Measurements from ENCODE around the gene DSE.
"Not testable (repeated sequence)": the region's sequence is repeated elsewhere in the genome, so short reads cannot be mapped to it uniquely, and the experiment has no call there.

Gene DSE

GRCh38 chr6:116340625-116341024 is 30.1 kb upstream of the DSE start:
- H3K27me3 ChIP-seq (replicated peaks in 2 of 5; ENCODE audit: control insufficient read depth in 4 of 5, insufficient read depth in 5 of 5, low read length in 4 of 5); H3K4me1 ChIP-seq (ENCODE audit: control extremely low read depth in 1 of 4, control insufficient read depth in 4 of 4, insufficient read depth in 4 of 4, low read length in 3 of 4); DNase-seq; H3K9me3 ChIP-seq (ENCODE audit: control extremely low read depth in 1 of 5, control insufficient read depth in 4 of 5, insufficient read depth in 2 of 5, low read depth in 1 of 5, low read length in 4 of 5); H3K36me3 ChIP-seq (ENCODE audit: control insufficient read depth in 4 of 4, insufficient read depth in 4 of 4, low read length in 3 of 4); H3K4me3 ChIP-seq (ENCODE audit: control insufficient read depth in 1 of 7, extremely low read depth in 1 of 7, insufficient read depth in 4 of 7, low read depth in 2 of 7, low read length in 6 of 7); CTCF ChIA-PET; H3K27ac ChIP-seq (ENCODE audit: insufficient read depth in 1 of 2, low read depth in 1 of 2, low read length in 2 of 2, poor library complexity in 1 of 2, severe bottlenecking in 2 of 2); POLR2A ChIA-PET: not testable (repeated sequence)
- WGBS (ENCODE audit: insufficient coverage): 100% methylated on average over 1 of the region's 5 CpGs

GRCh38 chr6:116349216-116349615 is 21.5 kb upstream of the DSE start:
- 27% methylated on average over 2 of the region's 2 CpGs for WGBS (ENCODE audit: insufficient coverage)
- POLR2A ChIA-PET: no interaction called here
- H3K4me1 ChIP-seq (ENCODE audit: control extremely low read depth in 1 of 4, control insufficient read depth in 4 of 4, insufficient read depth in 4 of 4, low read length in 3 of 4): peaks cover 0 to 8% (median 0%) of the 10 kb centered on the region in 4 experiments
- H3K9me3 ChIP-seq (ENCODE audit: control extremely low read depth in 1 of 5, control insufficient read depth in 4 of 5, insufficient read depth in 2 of 5, low read depth in 1 of 5, low read length in 4 of 5): no peaks in the 10 kb centered on the region
- DNase-seq: no peak
- CTCF ChIA-PET: interaction anchor here (0.7 to 1.1 kb wide), 2 partner anchors 11 to 52 kb away, joined by 3 to 4 read pairs; no protein-coding TSS in a partner anchor
- no peak overlapping the region for H3K4me3 ChIP-seq (ENCODE audit: control insufficient read depth in 1 of 7, extremely low read depth in 1 of 7, insufficient read depth in 4 of 7, low read depth in 2 of 7, low read length in 6 of 7)
- H3K27me3 ChIP-seq (replicated peaks in 2 of 5; ENCODE audit: control insufficient read depth in 4 of 5, insufficient read depth in 5 of 5, low read length in 4 of 5): no peaks in the 10 kb centered on the region
- H3K27ac ChIP-seq (ENCODE audit: insufficient read depth in 1 of 2, low read depth in 1 of 2, low read length in 2 of 2, poor library complexity in 1 of 2, severe bottlenecking in 2 of 2): no peak overlapping the region
- H3K36me3 ChIP-seq (ENCODE audit: control insufficient read depth in 4 of 4, insufficient read depth in 4 of 4, low read length in 3 of 4): no peaks in the 10 kb centered on the region

GRCh38 chr6:116351101-116351500 is 19.6 kb upstream of the DSE start:
- 100% methylated on average over 1 of the region's 2 CpGs for WGBS (ENCODE audit: insufficient coverage)
- no peak overlapping the region for H3K27ac ChIP-seq (ENCODE audit: insufficient read depth in 1 of 2, low read depth in 1 of 2, low read length in 2 of 2, poor library complexity in 1 of 2, severe bottlenecking in 2 of 2)
- no peak for DNase-seq
- H3K9me3 ChIP-seq (ENCODE audit: control extremely low read depth in 1 of 5, control insufficient read depth in 4 of 5, insufficient read depth in 2 of 5, low read depth in 1 of 5, low read length in 4 of 5): no peaks in the 10 kb centered on the region
- H3K4me3 ChIP-seq (ENCODE audit: control insufficient read depth in 1 of 7, extremely low read depth in 1 of 7, insufficient read depth in 4 of 7, low read depth in 2 of 7, low read length in 6 of 7): no peak overlapping the region
- no peaks in the 10 kb centered on the region for H3K36me3 ChIP-seq (ENCODE audit: control insufficient read depth in 4 of 4, insufficient read depth in 4 of 4, low read length in 3 of 4)
- H3K27me3 ChIP-seq (replicated peaks in 2 of 5; ENCODE audit: control insufficient read depth in 4 of 5, insufficient read depth in 5 of 5, low read length in 4 of 5): no peaks in the 10 kb centered on the region
- ChIA-PET POLR2A (no interaction called here), CTCF (no interaction called here)
- peaks cover 0 to 8% (median 0%) of the 10 kb centered on the region in 4 experiments for H3K4me1 ChIP-seq (ENCODE audit: control extremely low read depth in 1 of 4, control insufficient read depth in 4 of 4, insufficient read depth in 4 of 4, low read length in 3 of 4)

GRCh38 chr6:116352515-116353471 is 18.0 kb upstream of the DSE start:
- ChIA-PET CTCF (interaction anchor here (0.9 to 1.1 kb wide), 2 partner anchors 52 to 65 kb away, joined by 3 to 4 read pairs; no protein-coding TSS in a partner anchor), POLR2A (no interaction called here)
- Histone ChIP-seq H3K36me3 (ENCODE audit: control insufficient read depth in 4 of 4, insufficient read depth in 4 of 4, low read length in 3 of 4) (no peaks in the 10 kb centered on the region), H3K27me3 (replicated peaks in 2 of 5; ENCODE audit: control insufficient read depth in 4 of 5, insufficient read depth in 5 of 5, low read length in 4 of 5) (no peaks in the 10 kb centered on the region), H3K4me3 (ENCODE audit: control insufficient read depth in 1 of 7, extremely low read depth in 1 of 7, insufficient read depth in 4 of 7, low read depth in 2 of 7, low read length in 6 of 7) (no peak overlapping the region), H3K9me3 (ENCODE audit: control extremely low read depth in 1 of 5, control insufficient read depth in 4 of 5, insufficient read depth in 2 of 5, low read depth in 1 of 5, low read length in 4 of 5) (no peaks in the 10 kb centered on the region), H3K27ac (ENCODE audit: insufficient read depth in 1 of 2, low read depth in 1 of 2, low read length in 2 of 2, poor library complexity in 1 of 2, severe bottlenecking in 2 of 2) (no peak overlapping the region), H3K4me1 (ENCODE audit: control extremely low read depth in 1 of 4, control insufficient read depth in 4 of 4, insufficient read depth in 4 of 4, low read length in 3 of 4) (peaks cover 0 to 8% (median 0%) of the 10 kb centered on the region in 4 experiments)
- no CpG with 5 or more reads among the region's 3 CpGs for WGBS (ENCODE audit: insufficient coverage)
- DNase-seq: no peak

- H3K4me1 ChIP-seq (ENCODE audit: control extremely low read depth in 1 of 4, control insufficient read depth in 4 of 4, insufficient read depth in 4 of 4, low read length in 3 of 4): peaks cover 0 to 8% (median 0%) of the 10 kb centered on the region in 4 experiments
- CTCF ChIA-PET: interaction anchor here (1.0 to 1.1 kb wide), 2 partner anchors 15 to 66 kb away, joined by 3 to 4 read pairs; no protein-coding TSS in a partner anchor
- no CpG with 5 or more reads among the region's 1 CpG for WGBS (ENCODE audit: insufficient coverage)
Observed at GRCh38 chr6:116354236-116354635, 16.5 kb upstream of the DSE start.

GRCh38 chr6:116355796-116356195 is 15.0 kb upstream of the DSE start:
- Histone ChIP-seq H3K27ac (ENCODE audit: insufficient read depth in 1 of 2, low read depth in 1 of 2, low read length in 2 of 2, poor library complexity in 1 of 2, severe bottlenecking in 2 of 2) (no peak overlapping the region), H3K27me3 (replicated peaks in 2 of 5; ENCODE audit: control insufficient read depth in 4 of 5, insufficient read depth in 5 of 5, low read length in 4 of 5) (no peaks in the 10 kb centered on the region), H3K4me3 (ENCODE audit: control insufficient read depth in 1 of 7, extremely low read depth in 1 of 7, insufficient read depth in 4 of 7, low read depth in 2 of 7, low read length in 6 of 7) (no peak overlapping the region), H3K9me3 (ENCODE audit: control extremely low read depth in 1 of 5, control insufficient read depth in 4 of 5, insufficient read depth in 2 of 5, low read depth in 1 of 5, low read length in 4 of 5) (no peaks in the 10 kb centered on the region), H3K4me1 (ENCODE audit: control extremely low read depth in 1 of 4, control insufficient read depth in 4 of 4, insufficient read depth in 4 of 4, low read length in 3 of 4) (peaks cover 0 to 8% (median 0%) of the 10 kb centered on the region in 4 experiments), H3K36me3 (ENCODE audit: control insufficient read depth in 4 of 4, insufficient read depth in 4 of 4, low read length in 3 of 4) (no peaks in the 10 kb centered on the region)
- POLR2A ChIA-PET: no interaction called here
- 94% methylated on average over 2 of the region's 3 CpGs for WGBS (ENCODE audit: insufficient coverage)
- no peak for DNase-seq
- CTCF ChIA-PET: interaction anchor here (0.7 kb wide), 1 partner anchor 12 kb away, joined by 3 read pairs; no protein-coding TSS in a partner anchor

More at GRCh38 chr6:116354236-116354635, 16.5 kb upstream of the DSE start:
- POLR2A ChIA-PET: no interaction called here
- no peaks in the 10 kb centered on the region for H3K27me3 ChIP-seq (replicated peaks in 2 of 5; ENCODE audit: control insufficient read depth in 4 of 5, insufficient read depth in 5 of 5, low read length in 4 of 5)
- DNase-seq: no peak
- H3K27ac ChIP-seq (ENCODE audit: insufficient read depth in 1 of 2, low read depth in 1 of 2, low read length in 2 of 2, poor library complexity in 1 of 2, severe bottlenecking in 2 of 2): no peak overlapping the region
- H3K4me3 ChIP-seq (ENCODE audit: control insufficient read depth in 1 of 7, extremely low read depth in 1 of 7, insufficient read depth in 4 of 7, low read depth in 2 of 7, low read length in 6 of 7): no peak overlapping the region
- H3K9me3 ChIP-seq (ENCODE audit: control extremely low read depth in 1 of 5, control insufficient read depth in 4 of 5, insufficient read depth in 2 of 5, low read depth in 1 of 5, low read length in 4 of 5): no peaks in the 10 kb centered on the region
- H3K36me3 ChIP-seq (ENCODE audit: control insufficient read depth in 4 of 4, insufficient read depth in 4 of 4, low read length in 3 of 4): no peaks in the 10 kb centered on the region

- POLR2A ChIA-PET: no interaction called here
- Histone ChIP-seq H3K27ac (ENCODE audit: insufficient read depth in 1 of 2, low read depth in 1 of 2, low read length in 2 of 2, poor library complexity in 1 of 2, severe bottlenecking in 2 of 2) (no peak overlapping the region), H3K4me1 (ENCODE audit: control extremely low read depth in 1 of 4, control insufficient read depth in 4 of 4, insufficient read depth in 4 of 4, low read length in 3 of 4) (peaks cover 0 to 7% (median 3%) of the 10 kb centered on the region in 4 experiments), H3K27me3 (replicated peaks in 2 of 5; ENCODE audit: control insufficient read depth in 4 of 5, insufficient read depth in 5 of 5, low read length in 4 of 5) (no peaks in the 10 kb centered on the region), H3K36me3 (ENCODE audit: control insufficient read depth in 4 of 4, insufficient read depth in 4 of 4, low read length in 3 of 4) (no peaks in the 10 kb centered on the region), H3K4me3 (ENCODE audit: control insufficient read depth in 1 of 7, extremely low read depth in 1 of 7, insufficient read depth in 4 of 7, low read depth in 2 of 7, low read length in 6 of 7) (no peak overlapping the region), H3K9me3 (ENCODE audit: control extremely low read depth in 1 of 5, control insufficient read depth in 4 of 5, insufficient read depth in 2 of 5, low read depth in 1 of 5, low read length in 4 of 5) (no peaks in the 10 kb centered on the region)
- DNase-seq: no peak
- WGBS (ENCODE audit: insufficient coverage): no CpG with 5 or more reads among the region's 1 CpG
- CTCF ChIA-PET: interaction anchor here (1.6 kb wide), 1 partner anchor 34 kb away, joined by 3 read pairs; no protein-coding TSS in a partner anchor
Observed at GRCh38 chr6:116359131-116359530, 11.6 kb upstream of the DSE start.

Measured in common myeloid progenitor, CD34-positive (primary cell).